PC-9 (cell line): ENCODE results near the gene IGSF21. TPM values are rescaled to one million over a fixed set of nuclear protein-coding genes. Genes with fewer than 3 reads are reported as not detected.

Source experiments
- BruUV-seq: library from RNA; stranded (reverse); fragments of 400-500 nt; replicated peaks from 2 replicates; lab custom pipeline; 2021; lab: Mats Ljungman, UMichigan
- CTCF ChIA-PET: fragments of 300-600 bp; sonication (Branson Sonifier 250); formaldehyde crosslinking; loops from one replicate; lab custom pipeline; 2022; ENCODE audit warnings: antibody characterized with exemption; lab: Charles Lee
- POLR2A ChIA-PET: fragments of 300-600 bp; sonication (Branson Sonifier 250); formaldehyde crosslinking; loops from one replicate; lab custom pipeline; 2022; ENCODE audit warnings: antibody characterized with exemption; ENCODE audit not compliant: unreplicated experiment; lab: Charles Lee
- DNase-seq, 2 experiments: peaks; one replicate each; pipeline versions ENCODE4 v3.0.0 to v3.0.0-alpha.2; 2015 to 2022; ENCODE audit warnings: mixed read lengths in 1 of 2
- H2AFZ ChIP-seq: fragments of 200-600 bp; sonication (generic); 2 replicates; pipeline ENCODE4 v1.8.1; 2017; ENCODE audit warnings: antibody characterized with exemption
- H3F3A ChIP-seq: fragments of 200-600 bp; sonication (generic); 2 replicates; pipeline ENCODE4 v1.8.1; 2017; ENCODE audit warnings: antibody characterized with exemption, mild to moderate bottlenecking, low read depth; ENCODE audit not compliant: insufficient read depth
- H3K27ac ChIP-seq: fragments of 200-600 bp; sonication (generic); 2 replicates; pipeline ENCODE4 v1.6.1; 2016; ENCODE audit warnings: mixed run types
- H3K27me3 ChIP-seq: fragments of 200-600 bp; sonication (generic); 2 replicates; pipeline ENCODE4 v1.6.1; 2016; ENCODE audit warnings: low read depth, mixed run types; ENCODE audit not compliant: insufficient read depth
- H3K36me3 ChIP-seq: fragments of 200-600 bp; sonication (generic); 2 replicates; pipeline ENCODE4 v1.6.1; 2016; ENCODE audit warnings: low read depth, mixed run types
- H3K4me1 ChIP-seq: fragments of 200-600 bp; sonication (generic); replicated peaks from 2 replicates; pipeline ENCODE4 v1.6.1; 2016; ENCODE audit warnings: mixed run types; ENCODE audit not compliant: insufficient read depth
- H3K4me2 ChIP-seq: fragments of 200-600 bp; sonication (generic); 2 replicates; pipeline ENCODE4 v1.6.1; 2017; ENCODE audit warnings: mixed run types
- H3K4me3 ChIP-seq: fragments of 200-600 bp; sonication (generic); 2 replicates; pipeline ENCODE4 v1.6.1; 2016; ENCODE audit warnings: mixed run types
- H3K79me2 ChIP-seq: fragments of 200-600 bp; sonication (generic); 2 replicates; pipeline ENCODE4 v1.6.1; 2017; ENCODE audit warnings: low read depth, mixed run types
- H3K9me2 ChIP-seq: fragments of 200-600 bp; sonication (generic); 2 replicates; pipeline ENCODE4 v1.8.1; 2017; ENCODE audit warnings: mild to moderate bottlenecking; ENCODE audit not compliant: insufficient read depth
- H3K9me3 ChIP-seq: fragments of 200-600 bp; sonication (generic); 2 replicates; pipeline ENCODE4 v1.8.1; 2016; ENCODE audit warnings: low read depth; ENCODE audit not compliant: insufficient read depth
- H4K20me1 ChIP-seq: fragments of 200-600 bp; sonication (generic); 2 replicates; pipeline ENCODE4 v1.8.1; 2017; ENCODE audit not compliant: insufficient read depth
- EZH2 ChIP-seq: fragments of 200-600 bp; sonication (generic); IDR thresholded peaks from 2 replicates; pipeline ENCODE4 v1.8.0; 2017; ENCODE audit warnings: antibody characterized with exemption, low read depth
- intact Hi-C: fragments of 100-400 bp; cut with micrococcal nuclease; formaldehyde crosslinking; loops from one replicate; pipeline ENCODE4 v1.10.0; 2022; ENCODE audit not compliant: unreplicated experiment
- total RNA-seq: library from RNA; stranded (reverse); gene quantifications from 2 replicates; pipeline ENCODE4 v1.2.3, GENCODE V29; 2021
- TF ChIP-seq, protein P1 (sequence below): fragments of 200-600 bp; sonication (generic); conservative IDR thresholded peaks from 2 replicates; pipeline ENCODE4 v1.6.1; 2017; ENCODE audit warnings: mixed run types, antibody characterized with exemption, mild to moderate bottlenecking, moderate library complexity

Gene IGSF21
- total RNA-seq, 1 experiment from 2014 or later = not detected

DNA sequence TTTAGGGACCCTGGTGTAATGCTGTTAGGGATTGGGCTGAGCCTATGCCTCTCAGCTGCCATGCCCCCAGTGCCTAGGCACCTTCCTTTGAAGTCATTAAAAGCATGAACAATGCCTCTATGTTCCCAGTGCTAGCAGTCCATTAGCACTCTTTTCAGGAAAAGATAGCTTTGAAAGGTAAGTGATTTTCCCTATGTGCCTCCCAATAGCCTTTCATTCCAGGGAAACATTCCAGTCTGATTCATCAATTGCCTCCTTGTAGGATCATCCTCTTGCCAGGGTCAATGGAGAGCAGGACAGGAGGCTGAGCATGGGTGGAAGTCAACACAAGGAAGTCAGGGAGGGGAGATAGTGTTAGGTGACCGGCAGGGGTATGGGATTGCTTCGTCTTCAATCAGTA, 8.6 kb upstream of the IGSF21 start:
- TF ChIP-seq, protein P1, sequence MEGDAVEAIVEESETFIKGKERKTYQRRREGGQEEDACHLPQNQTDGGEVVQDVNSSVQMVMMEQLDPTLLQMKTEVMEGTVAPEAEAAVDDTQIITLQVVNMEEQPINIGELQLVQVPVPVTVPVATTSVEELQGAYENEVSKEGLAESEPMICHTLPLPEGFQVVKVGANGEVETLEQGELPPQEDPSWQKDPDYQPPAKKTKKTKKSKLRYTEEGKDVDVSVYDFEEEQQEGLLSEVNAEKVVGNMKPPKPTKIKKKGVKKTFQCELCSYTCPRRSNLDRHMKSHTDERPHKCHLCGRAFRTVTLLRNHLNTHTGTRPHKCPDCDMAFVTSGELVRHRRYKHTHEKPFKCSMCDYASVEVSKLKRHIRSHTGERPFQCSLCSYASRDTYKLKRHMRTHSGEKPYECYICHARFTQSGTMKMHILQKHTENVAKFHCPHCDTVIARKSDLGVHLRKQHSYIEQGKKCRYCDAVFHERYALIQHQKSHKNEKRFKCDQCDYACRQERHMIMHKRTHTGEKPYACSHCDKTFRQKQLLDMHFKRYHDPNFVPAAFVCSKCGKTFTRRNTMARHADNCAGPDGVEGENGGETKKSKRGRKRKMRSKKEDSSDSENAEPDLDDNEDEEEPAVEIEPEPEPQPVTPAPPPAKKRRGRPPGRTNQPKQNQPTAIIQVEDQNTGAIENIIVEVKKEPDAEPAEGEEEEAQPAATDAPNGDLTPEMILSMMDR = no peak
- no peak for TF ChIP-seq EZH2
- CTCF ChIA-PET = interaction anchor here (0.7 kb wide), 1 partner anchor 731 kb away, joined by 7 read pairs; no protein-coding TSS in a partner anchor
- Histone ChIP-seq H3K9me2 (no peaks in the 10 kb centered on the region), H3F3A (no peaks in the 10 kb centered on the region), H3K27ac (no peak overlapping the region), H3K36me3 (no peaks in the 10 kb centered on the region), H3K79me2 (no peaks in the 10 kb centered on the region), H3K4me2 (no peak overlapping the region), H3K4me3 (no peak overlapping the region), H2AFZ (no peak overlapping the region), H3K27me3 (peaks cover 21% of the 10 kb centered on the region), H3K4me1 (no peaks in the 10 kb centered on the region), H3K9me3 (no peaks in the 10 kb centered on the region), H4K20me1 (no peaks in the 10 kb centered on the region)
- POLR2A ChIA-PET = no interaction called here
- no peak for DNase-seq
- intact Hi-C loops = no loop called here
- no TSS peak for BruUV-seq

DNA sequence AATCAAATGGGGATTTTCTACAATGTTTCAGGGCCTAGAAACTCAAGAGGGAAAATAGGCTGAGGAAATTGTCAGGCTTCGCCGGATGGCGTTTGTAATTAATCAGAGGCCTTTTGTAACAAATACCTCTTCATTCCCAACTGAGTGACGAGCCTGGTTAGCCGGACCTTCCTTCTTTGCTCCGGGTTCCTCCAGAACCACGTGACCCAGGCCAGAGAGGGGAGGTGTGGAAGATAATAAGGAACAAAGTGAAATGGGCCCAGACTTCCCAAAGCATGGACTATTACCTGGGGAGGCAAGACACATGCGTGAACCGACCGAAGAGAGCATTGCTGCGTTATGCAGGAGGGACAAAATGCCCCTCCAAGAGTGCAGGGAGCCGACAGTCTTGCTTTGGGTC, 7.5 kb upstream of the IGSF21 start:
- ChIA-PET CTCF (no interaction called here), POLR2A (no interaction called here)
- no peak for DNase-seq
- no peak for TF ChIP-seq EZH2
- TF ChIP-seq, protein P1 = no peak
- H3K9me3 ChIP-seq = no peaks in the 10 kb centered on the region
- no peaks in the 10 kb centered on the region for H3K36me3 ChIP-seq
- no peak overlapping the region for H2AFZ ChIP-seq
- intact Hi-C loops = loop anchor here (1.0 to 5.0 kb wide), 2 partner anchors 178 to 439 kb away; no protein-coding TSS in a partner anchor
- BruUV-seq = no TSS peak
- H4K20me1 ChIP-seq = no peaks in the 10 kb centered on the region
- no peak overlapping the region for H3K4me3 ChIP-seq
- H3F3A ChIP-seq = no peaks in the 10 kb centered on the region
- H3K9me2 ChIP-seq = no peaks in the 10 kb centered on the region
- no peaks in the 10 kb centered on the region for H3K79me2 ChIP-seq
- peaks cover 21% of the 10 kb centered on the region for H3K27me3 ChIP-seq
- no peak overlapping the region for H3K27ac ChIP-seq
- H3K4me2 ChIP-seq = no peak overlapping the region
- H3K4me1 ChIP-seq = no peaks in the 10 kb centered on the region

DNA sequence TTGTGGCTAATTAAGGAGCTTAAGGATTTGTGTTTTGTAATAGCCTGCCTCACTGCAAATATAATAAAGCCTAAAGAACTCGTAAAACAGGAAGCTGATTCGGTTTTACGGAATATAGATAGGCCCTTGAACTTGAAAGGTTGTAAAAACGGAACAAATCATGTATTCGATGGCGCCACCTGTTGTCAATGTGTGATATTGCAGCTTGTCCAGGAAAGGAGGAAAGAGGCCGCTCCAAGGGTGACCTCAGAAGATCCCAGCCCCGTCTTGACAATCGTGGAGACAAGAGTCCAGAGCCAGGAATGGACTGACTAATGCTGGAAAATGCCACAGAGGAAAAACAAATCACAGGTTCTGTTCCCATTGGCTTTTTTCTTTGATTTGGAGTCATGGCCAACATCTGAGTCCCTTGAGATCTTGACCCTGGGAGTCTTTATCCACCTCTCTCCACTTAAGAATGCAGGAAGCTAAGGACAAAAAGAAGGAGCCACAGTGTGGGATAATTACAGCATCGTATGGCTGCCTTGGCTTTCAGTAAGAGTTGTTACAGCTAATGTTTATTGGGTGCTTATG, 7.0 kb upstream of the IGSF21 start:
- H3K9me2 ChIP-seq = no peaks in the 10 kb centered on the region
- H4K20me1 ChIP-seq = no peaks in the 10 kb centered on the region
- no peaks in the 10 kb centered on the region for H3K9me3 ChIP-seq
- H3K79me2 ChIP-seq = no peaks in the 10 kb centered on the region
- H3K4me2 ChIP-seq = no peak overlapping the region
- ChIA-PET POLR2A (no interaction called here), CTCF (interaction anchor here (0.7 kb wide), 1 partner anchor 289 kb away, joined by 6 read pairs; no protein-coding TSS in a partner anchor)
- H3K27ac ChIP-seq = no peak overlapping the region
- intact Hi-C loops = loop anchor here (1.0 to 5.0 kb wide), 2 partner anchors 178 to 439 kb away; no protein-coding TSS in a partner anchor
- peak in 1 of 2 experiments; percentile 32 for DNase-seq
- BruUV-seq = no TSS peak
- no peak overlapping the region for H3K4me3 ChIP-seq
- H2AFZ ChIP-seq = no peak overlapping the region
- TF ChIP-seq, protein P1 = peak; percentile 81
- TF ChIP-seq EZH2 = no peak
- peaks cover 20% of the 10 kb centered on the region for H3K27me3 ChIP-seq
- no peaks in the 10 kb centered on the region for H3F3A ChIP-seq
- H3K4me1 ChIP-seq = no peaks in the 10 kb centered on the region
- no peaks in the 10 kb centered on the region for H3K36me3 ChIP-seq
